Effector CD8-positive, alpha-beta T cell (primary cell): ENCODE results near the gene CDH1.
"Not testable (repeated sequence)": the region's sequence is repeated elsewhere in the genome, so short reads cannot be mapped to it uniquely, and the experiment has no call there.

Source experiments
- DNase-seq: peaks from one replicate; lab custom pipeline; 2025; lab: John Stamatoyannopoulos, UW

CDH1 gene

DNA sequence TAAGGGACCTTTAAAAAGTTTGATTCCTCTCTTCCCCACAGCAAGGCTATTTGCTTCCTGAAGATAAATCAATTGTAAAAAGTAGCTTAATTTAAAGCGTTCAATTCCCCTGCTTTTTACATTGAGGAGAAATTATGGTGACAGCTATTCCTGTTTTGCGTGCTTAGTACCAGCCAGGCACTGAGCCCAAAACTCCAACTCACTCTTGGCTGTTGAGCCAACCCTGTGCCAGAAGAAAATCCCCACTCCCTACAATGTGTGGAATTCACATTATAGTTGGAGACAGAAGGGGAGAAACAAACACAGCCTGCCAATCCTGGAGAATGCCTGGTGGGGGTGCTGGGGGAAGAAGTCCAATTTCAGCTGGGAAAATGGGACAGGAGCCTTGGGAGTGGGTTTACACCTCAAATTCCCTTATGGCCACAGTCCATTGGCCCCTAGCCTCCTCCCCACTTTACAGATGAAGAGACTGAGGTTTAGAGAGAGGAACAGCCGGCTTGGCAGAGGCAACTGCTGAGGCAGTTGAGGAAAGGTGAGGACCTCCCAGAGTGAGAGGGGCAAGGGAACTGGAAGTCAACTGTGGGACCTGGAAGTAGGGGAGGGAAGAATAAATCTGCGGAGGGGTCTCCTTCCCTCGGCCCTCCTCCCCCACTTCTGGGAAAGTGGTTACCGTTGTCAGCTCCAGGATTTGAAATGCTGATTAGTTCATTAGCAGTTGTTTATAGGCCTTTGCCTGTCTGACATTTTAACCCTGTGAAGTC lies 26.1 kb downstream of the CDH1 start:
- no peak for DNase-seq

- no peak for DNase-seq
These were observed 27.8 kb downstream of the CDH1 start for GRCh38 chr16:68764862-68765261.

GRCh38 chr16:68767581-68767980 lies 30.5 kb downstream of the CDH1 start:
- DNase-seq = no peak

GRCh38 chr16:68768175-68768574 lies 31.1 kb downstream of the CDH1 start:
- DNase-seq = no peak

- no peak for DNase-seq
These were observed 31.7 kb downstream of the CDH1 start for GRCh38 chr16:68768771-68769170.

DNA sequence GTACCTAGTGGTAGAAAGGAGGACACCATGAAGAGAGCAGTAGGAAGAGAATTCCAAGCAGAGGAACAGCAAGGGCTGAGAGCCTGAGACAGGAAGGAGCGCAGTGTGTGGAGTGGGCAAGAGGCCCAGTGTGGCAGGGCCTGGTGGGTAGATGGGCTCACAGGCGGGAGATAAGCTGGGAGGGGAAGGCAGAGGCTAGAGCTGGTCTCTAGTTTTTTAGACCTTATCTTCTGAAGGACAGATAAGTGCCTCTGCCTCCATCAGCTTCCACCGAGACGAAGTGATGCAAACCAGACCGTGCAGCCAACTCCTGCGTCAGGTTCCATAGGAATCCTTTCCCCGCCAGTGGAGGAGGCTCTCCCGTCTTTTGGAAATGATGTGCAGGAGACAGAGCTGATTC lies 33.6 kb downstream of the CDH1 start:
- DNase-seq = no peak

- no peak for DNase-seq
These were observed 35.1 kb downstream of the CDH1 start for GRCh38 chr16:68772030-68772681.

- DNase-seq = no peak
These were observed 35.8 kb downstream of the CDH1 start for GRCh38 chr16:68772871-68773270.

GRCh38 chr16:68774982-68775634 lies 38.0 kb downstream of the CDH1 start:
- DNase-seq = no peak

GRCh38 chr16:68776821-68777485 lies 39.9 kb downstream of the CDH1 start:
- DNase-seq = no peak

GRCh38 chr16:68778551-68779231 lies 41.6 kb downstream of the CDH1 start:
- DNase-seq = no peak

GRCh38 chr16:68779891-68780290 lies 42.8 kb downstream of the CDH1 start:
- DNase-seq = no peak

DNA sequence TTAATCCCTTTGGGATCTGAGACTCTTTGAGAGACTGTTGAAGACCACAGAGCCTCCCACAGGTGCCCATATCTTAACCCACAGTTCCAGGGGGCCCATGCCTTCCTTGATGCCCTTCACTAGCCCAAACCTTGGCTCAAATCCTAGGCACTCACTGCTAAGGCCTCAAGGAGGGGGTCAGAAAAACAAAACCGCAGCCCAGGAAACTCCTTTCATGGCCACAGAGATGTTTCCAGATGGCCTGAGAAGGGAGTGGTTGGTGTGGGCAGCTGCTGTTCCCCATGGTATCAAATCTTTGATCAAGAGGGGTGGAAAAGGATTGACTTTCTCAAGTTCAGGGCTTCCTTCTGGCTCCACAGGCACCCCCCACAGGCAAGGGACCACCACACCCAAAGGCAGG lies 44.7 kb downstream of the CDH1 start:
- DNase-seq = no peak

- DNase-seq = no peak
These were observed 45.4 kb downstream of the CDH1 start for GRCh38 chr16:68782198-68783174.

- no peak for DNase-seq
These were observed 47.1 kb downstream of the CDH1 start for GRCh38 chr16:68784226-68784625.

GRCh38 chr16:68784721-68785120 lies 47.6 kb downstream of the CDH1 start:
- DNase-seq = no peak

- DNase-seq = no peak
These were observed 48.6 kb downstream of the CDH1 start for GRCh38 chr16:68785715-68786114.

DNA sequence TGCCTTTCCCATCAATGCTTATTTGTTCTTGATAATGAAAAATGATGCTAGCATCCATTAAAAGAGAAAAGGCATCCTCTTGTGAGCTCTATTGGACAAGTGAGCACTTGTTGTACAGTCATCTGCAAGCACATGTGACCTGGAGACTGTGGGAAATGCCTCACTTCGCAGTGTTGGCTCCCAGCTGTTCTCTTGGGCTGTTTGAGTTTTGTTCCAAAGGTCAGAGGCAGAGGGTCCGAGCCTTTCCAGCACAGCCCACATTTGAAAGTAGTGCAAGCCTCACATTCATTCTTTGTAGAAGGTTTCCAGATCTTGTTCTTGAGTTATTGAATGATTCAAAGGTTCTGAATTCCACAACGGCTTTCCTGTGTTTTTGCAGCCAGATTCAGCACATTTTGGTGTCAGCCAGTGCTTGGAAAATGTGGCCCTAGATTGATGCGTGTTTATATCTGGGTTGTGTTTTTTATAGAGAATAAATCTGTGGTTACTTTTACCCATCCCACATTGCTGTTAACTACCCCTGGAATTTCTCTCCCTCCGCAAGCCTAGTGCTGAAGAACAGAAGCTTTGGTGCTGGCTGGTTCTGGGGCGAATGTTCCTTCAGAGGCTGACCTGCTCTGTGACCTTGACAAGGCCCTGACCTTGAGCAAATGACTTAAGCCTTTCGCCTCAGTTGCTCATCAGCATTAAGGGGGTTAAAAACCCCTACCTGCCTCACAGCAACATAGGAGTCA lies 49.8 kb downstream of the CDH1 start:
- no peak for DNase-seq

GRCh38 chr16:68787419-68787807 lies 50.3 kb downstream of the CDH1 start:
- DNase-seq = not testable (repeated sequence)

DNA sequence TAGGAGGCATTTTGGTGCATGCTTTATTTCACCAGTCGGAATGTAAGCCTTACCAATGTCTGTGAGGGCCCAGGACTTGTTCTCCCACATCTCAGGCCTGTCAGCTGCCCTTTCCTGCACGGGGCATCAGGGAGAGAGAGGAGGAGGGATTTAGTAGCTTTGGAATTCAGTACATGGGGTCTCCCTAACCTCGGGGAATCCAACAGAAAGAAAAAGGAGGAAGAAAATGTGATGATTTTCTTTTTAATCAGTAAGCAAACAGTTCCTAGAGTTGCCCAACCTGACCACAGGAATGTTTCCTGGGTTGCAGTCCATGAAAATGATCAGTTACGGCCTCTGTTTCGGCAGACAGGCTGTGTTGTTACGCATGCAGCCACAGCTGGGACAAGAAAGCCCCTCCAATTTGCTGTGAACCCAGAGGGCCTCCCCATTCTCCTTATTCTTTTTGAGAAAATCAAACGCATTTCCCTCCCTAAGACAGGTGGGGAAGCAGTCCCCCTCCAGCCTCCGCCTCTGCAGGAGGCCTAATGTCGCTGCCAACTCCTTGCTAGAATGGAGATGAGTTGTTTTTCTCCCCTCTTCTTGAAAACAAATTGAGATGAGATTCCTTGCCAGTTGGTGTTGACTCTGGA lies 53.2 kb downstream of the CDH1 start:
- DNase-seq = no peak
